HepG2 (cell line): ENCODE measurements around the gene IL17RC. TPM values are rescaled to one million over a fixed set of nuclear protein-coding genes. Genes with fewer than 3 reads are reported as not detected.

Experiments
- HHEX ChIP-seq: IDR thresholded peaks from 2 replicates; pipeline ENCODE4 v1.6.1; 2016; ENCODE audit warnings: control low read depth
- JDP2 ChIP-seq: sonication (generic); formaldehyde crosslinking; IDR thresholded peaks from 2 replicates; pipeline ENCODE4 v1.8.1; 2022; ENCODE audit warnings: missing genetic modification reagents, borderline replicate concordance
- MATR3 ChIP-seq: sonication (generic); formaldehyde crosslinking; IDR thresholded peaks from 2 replicates; pipeline ENCODE4 v1.4.0; 2020; ENCODE audit warnings: missing genetic modification reagents
- NFYB ChIP-seq: sonication (generic); formaldehyde crosslinking; IDR thresholded peaks from 2 replicates; pipeline ENCODE4 v1.4.0; 2020; ENCODE audit warnings: missing genetic modification reagents
- REXO4 ChIP-seq: sonication (generic); formaldehyde crosslinking; IDR thresholded peaks from 2 replicates; pipeline ENCODE4 v1.8.0; 2022; ENCODE audit warnings: missing genetic modification reagents, mild to moderate bottlenecking, borderline replicate concordance
- SP5 ChIP-seq: IDR thresholded peaks from 2 replicates; pipeline ENCODE4 v1.6.1; 2016; ENCODE audit warnings: low read depth, borderline replicate concordance
- SSRP1 ChIP-seq: IDR thresholded peaks from 2 replicates; pipeline ENCODE4 v1.6.1; 2016; ENCODE audit warnings: control low read depth
- TGIF2 ChIP-seq: IDR thresholded peaks from 2 replicates; pipeline ENCODE4 v1.6.1; 2016; ENCODE audit warnings: control low read depth, missing compliant biosample characterization
- YEATS4 ChIP-seq: sonication (generic); formaldehyde crosslinking; IDR thresholded peaks from 2 replicates; pipeline ENCODE4 v1.4.0; 2020; ENCODE audit warnings: missing genetic modification reagents, borderline replicate concordance
- ZNF10 ChIP-seq: sonication (generic); formaldehyde crosslinking; IDR thresholded peaks from 2 replicates; pipeline ENCODE4 v1.4.0; 2020; ENCODE audit warnings: mild to moderate bottlenecking, low read depth, missing genetic modification reagents, borderline replicate concordance
- ZNF138 ChIP-seq: sonication (generic); formaldehyde crosslinking; IDR thresholded peaks from 2 replicates; pipeline ENCODE4 v1.5.0; 2020; ENCODE audit warnings: mild to moderate bottlenecking, low read depth, missing genetic modification reagents
- ZNF180 ChIP-seq: sonication (generic); formaldehyde crosslinking; IDR thresholded peaks from 2 replicates; pipeline ENCODE4 v1.4.0; 2020; ENCODE audit warnings: low read depth, missing genetic modification reagents, borderline replicate concordance
- ZNF264 ChIP-seq: sonication (generic); formaldehyde crosslinking; IDR thresholded peaks from 2 replicates; pipeline ENCODE4 v1.4.0; 2020; ENCODE audit warnings: missing genetic modification reagents
- ZNF33B ChIP-seq: sonication (generic); formaldehyde crosslinking; IDR thresholded peaks from 2 replicates; pipeline ENCODE4 v1.5.1; 2020; ENCODE audit warnings: mild to moderate bottlenecking, missing genetic modification reagents
- ZNF501 ChIP-seq: sonication (generic); formaldehyde crosslinking; IDR thresholded peaks from 2 replicates; pipeline ENCODE4 v1.5.1; 2020; ENCODE audit warnings: mild to moderate bottlenecking, moderate library complexity, missing genetic modification reagents
- ZNF550 ChIP-seq: sonication (generic); formaldehyde crosslinking; IDR thresholded peaks from 2 replicates; pipeline ENCODE4 v1.4.0; 2020; ENCODE audit warnings: mild to moderate bottlenecking, missing genetic modification reagents, borderline replicate concordance
- ZNF605 ChIP-seq: sonication (generic); formaldehyde crosslinking; IDR thresholded peaks from 2 replicates; pipeline ENCODE4 v1.8.0; 2022; ENCODE audit warnings: mild to moderate bottlenecking, missing genetic modification reagents
- ZNF709 ChIP-seq: sonication (generic); formaldehyde crosslinking; IDR thresholded peaks from 2 replicates; pipeline ENCODE4 v1.5.0; 2020; ENCODE audit warnings: mild to moderate bottlenecking, missing genetic modification reagents
- ZSCAN29 ChIP-seq: sonication (generic); formaldehyde crosslinking; conservative IDR thresholded peaks from 2 replicates; pipeline ENCODE4 v1.4.0; 2020; ENCODE audit warnings: mild to moderate bottlenecking, missing genetic modification reagents
- polyA plus RNA-seq, 8 experiments: library from polyadenylated mRNA; depleted of rRNA in 3 of 8; stranded (reverse) in 7 of 8; unstranded in 1 of 8; fragments of >200 nt; fragmentation: Illumina TruSeq in 4 of 8; extraction: Trizol in 4 of 8; gene quantifications; 2 replicates each; pipeline versions ENCODE4 v1.2.1 to v1.2.3, GENCODE V29; 2011 to 2016; ENCODE audit warnings: low read depth in 4 of 8, missing spikeins in 1 of 8, mixed read lengths in 1 of 8; ENCODE audit not compliant: insufficient read depth in 1 of 8
- total RNA-seq, 5 experiments: library from RNA; depleted of rRNA; stranded (reverse); fragments of >200 nt; fragmentation: Illumina TruSeq; extraction: Trizol; gene quantifications; 2 replicates each; pipeline ENCODE4 v1.2.3, GENCODE V29; 2016; ENCODE audit warnings: low read depth in 1 of 5
- TF ChIP-seq, protein P1 (sequence below): sonication (generic); formaldehyde crosslinking; IDR thresholded peaks from 2 replicates; pipeline ENCODE4 v1.4.0; 2020; ENCODE audit warnings: missing genetic modification reagents
- TF ChIP-seq, protein P2 (sequence below): IDR thresholded peaks from 2 replicates; pipeline ENCODE4 v1.6.1; 2016; ENCODE audit warnings: missing compliant biosample characterization, missing genetic modification reagents, borderline replicate concordance
- TF ChIP-seq, protein P3 (sequence below): sonication (generic); formaldehyde crosslinking; IDR thresholded peaks from 2 replicates; pipeline ENCODE4 v1.4.0; 2020; ENCODE audit warnings: mild to moderate bottlenecking, missing genetic modification reagents
- TF ChIP-seq, protein P4 (sequence below): sonication (generic); formaldehyde crosslinking; IDR thresholded peaks from 2 replicates; pipeline ENCODE4 v1.5.1; 2020; ENCODE audit warnings: missing genetic modification reagents, mild to moderate bottlenecking, borderline replicate concordance
- TF ChIP-seq, protein P5 (sequence below): sonication (generic); formaldehyde crosslinking; IDR thresholded peaks from 2 replicates; pipeline ENCODE4 v1.8.0; 2022; ENCODE audit warnings: missing genetic modification reagents, mild to moderate bottlenecking, inconsistent platforms, borderline replicate concordance

The IL17RC gene
- total and polyA plus RNA-seq, 2 of the 13 experiments (the other 11 are each of a cell fraction or from before 2014, with no cell fraction given), result 20.7 to 24.0 TPM

DNA sequence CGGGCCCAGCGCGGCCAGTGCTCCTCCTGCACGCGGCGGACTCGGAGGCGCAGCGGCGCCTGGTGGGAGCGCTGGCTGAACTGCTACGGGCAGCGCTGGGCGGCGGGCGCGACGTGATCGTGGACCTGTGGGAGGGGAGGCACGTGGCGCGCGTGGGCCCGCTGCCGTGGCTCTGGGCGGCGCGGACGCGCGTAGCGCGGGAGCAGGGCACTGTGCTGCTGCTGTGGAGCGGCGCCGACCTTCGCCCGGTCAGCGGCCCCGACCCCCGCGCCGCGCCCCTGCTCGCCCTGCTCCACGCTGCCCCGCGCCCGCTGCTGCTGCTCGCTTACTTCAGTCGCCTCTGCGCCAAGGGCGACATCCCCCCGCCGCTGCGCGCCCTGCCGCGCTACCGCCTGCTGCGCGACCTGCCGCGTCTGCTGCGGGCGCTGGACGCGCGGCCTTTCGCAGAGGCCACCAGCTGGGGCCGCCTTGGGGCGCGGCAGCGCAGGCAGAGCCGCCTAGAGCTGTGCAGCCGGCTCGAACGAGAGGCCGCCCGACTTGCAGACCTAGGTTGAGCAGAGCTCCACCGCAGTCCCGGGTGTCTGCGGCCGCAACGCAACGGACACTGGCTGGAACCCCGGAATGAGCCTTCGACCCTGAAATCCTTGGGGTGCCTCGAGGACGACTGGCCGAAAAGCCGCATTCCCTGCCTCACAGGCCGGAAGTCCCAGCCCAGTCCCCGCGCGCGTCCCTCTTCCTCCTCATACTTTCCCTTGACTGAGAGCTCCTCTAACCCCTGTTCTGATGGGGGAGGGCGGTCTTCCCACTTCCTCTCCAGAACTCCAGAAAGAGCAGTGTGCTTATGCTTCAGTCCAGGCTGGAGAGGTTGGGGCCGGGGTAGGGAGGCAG, 1.4 kb upstream of the IL17RC start (continued):
- TF ChIP-seq ZNF180 (no peak), ZNF605 (CRISPR knock-in tag) (no peak), NFYB (CRISPR knock-in tag) (no peak), HHEX (no peak), MATR3 (CRISPR knock-in tag) (no peak), ZNF138 (CRISPR knock-in tag) (peak; percentile 75; the same call in 1 of the 2 replicates), ZNF264 (CRISPR knock-in tag) (no peak), ZNF501 (CRISPR knock-in tag) (no peak), SP5 (CRISPR knock-in tag) (no peak), ZSCAN29 (CRISPR knock-in tag) (no peak), ZNF550 (CRISPR knock-in tag) (no peak), ZNF33B (no peak), ZNF10 (CRISPR knock-in tag) (no peak), YEATS4 (peak; percentile 72; the same call in 1 of the 2 replicates), JDP2 (CRISPR knock-in tag) (0 out of 2 replicates have a peak, but pooled peaks have one; percentile 7), SSRP1 (CRISPR knock-in tag) (no peak), TGIF2 (CRISPR knock-in tag) (0 out of 2 replicates have a peak, but pooled peaks have one; percentile 30), REXO4 (CRISPR knock-in tag) (no peak), ZNF709 (CRISPR knock-in tag) (peak; percentile 53; the same call in 1 of the 2 replicates)
- TF ChIP-seq, protein P1, sequence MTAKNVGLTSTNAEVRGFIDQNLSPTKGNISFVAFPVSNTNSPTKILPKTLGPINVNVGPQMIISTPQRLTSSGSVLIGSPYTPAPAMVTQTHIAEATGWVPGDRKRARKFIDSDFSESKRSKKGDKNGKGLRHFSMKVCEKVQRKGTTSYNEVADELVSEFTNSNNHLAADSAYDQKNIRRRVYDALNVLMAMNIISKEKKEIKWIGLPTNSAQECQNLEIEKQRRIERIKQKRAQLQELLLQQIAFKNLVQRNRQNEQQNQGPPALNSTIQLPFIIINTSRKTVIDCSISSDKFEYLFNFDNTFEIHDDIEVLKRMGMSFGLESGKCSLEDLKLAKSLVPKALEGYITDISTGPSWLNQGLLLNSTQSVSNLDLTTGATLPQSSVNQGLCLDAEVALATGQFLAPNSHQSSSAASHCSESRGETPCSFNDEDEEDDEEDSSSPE (CRISPR knock-in tag), result peak; percentile 91
- TF ChIP-seq, protein P2, sequence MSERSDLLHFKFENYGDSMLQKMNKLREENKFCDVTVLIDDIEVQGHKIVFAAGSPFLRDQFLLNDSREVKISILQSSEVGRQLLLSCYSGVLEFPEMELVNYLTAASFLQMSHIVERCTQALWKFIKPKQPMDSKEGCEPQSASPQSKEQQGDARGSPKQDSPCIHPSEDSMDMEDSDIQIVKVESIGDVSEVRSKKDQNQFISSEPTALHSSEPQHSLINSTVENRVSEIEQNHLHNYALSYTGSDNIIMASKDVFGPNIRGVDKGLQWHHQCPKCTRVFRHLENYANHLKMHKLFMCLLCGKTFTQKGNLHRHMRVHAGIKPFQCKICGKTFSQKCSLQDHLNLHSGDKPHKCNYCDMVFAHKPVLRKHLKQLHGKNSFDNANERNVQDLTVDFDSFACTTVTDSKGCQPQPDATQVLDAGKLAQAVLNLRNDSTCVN (CRISPR knock-in tag), result 0 out of 2 replicates have a peak, but pooled peaks have one; percentile 41
- TF ChIP-seq, protein P3, sequence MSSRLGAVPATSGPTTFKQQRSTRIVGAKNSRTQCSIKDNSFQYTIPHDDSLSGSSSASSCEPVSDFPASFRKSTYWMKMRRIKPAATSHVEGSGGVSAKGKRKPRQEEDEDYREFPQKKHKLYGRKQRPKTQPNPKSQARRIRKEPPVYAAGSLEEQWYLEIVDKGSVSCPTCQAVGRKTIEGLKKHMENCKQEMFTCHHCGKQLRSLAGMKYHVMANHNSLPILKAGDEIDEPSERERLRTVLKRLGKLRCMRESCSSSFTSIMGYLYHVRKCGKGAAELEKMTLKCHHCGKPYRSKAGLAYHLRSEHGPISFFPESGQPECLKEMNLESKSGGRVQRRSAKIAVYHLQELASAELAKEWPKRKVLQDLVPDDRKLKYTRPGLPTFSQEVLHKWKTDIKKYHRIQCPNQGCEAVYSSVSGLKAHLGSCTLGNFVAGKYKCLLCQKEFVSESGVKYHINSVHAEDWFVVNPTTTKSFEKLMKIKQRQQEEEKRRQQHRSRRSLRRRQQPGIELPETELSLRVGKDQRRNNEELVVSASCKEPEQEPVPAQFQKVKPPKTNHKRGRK (CRISPR knock-in tag), result no peak
- TF ChIP-seq, protein P4, sequence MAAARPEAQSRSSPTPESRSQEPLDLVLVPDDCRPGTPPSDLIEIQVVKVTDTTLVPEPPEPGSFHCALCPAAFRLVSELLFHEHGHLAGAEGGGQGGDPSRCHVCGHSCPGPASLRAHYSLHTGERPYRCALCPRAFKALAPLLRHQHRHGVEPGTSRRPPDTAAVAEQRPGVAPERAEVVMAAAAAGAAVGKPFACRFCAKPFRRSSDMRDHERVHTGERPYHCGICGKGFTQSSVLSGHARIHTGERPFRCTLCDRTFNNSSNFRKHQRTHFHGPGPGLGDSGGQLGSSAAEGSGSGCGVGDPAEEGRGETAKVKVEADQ (CRISPR knock-in tag), result no peak
- TF ChIP-seq, protein P5, sequence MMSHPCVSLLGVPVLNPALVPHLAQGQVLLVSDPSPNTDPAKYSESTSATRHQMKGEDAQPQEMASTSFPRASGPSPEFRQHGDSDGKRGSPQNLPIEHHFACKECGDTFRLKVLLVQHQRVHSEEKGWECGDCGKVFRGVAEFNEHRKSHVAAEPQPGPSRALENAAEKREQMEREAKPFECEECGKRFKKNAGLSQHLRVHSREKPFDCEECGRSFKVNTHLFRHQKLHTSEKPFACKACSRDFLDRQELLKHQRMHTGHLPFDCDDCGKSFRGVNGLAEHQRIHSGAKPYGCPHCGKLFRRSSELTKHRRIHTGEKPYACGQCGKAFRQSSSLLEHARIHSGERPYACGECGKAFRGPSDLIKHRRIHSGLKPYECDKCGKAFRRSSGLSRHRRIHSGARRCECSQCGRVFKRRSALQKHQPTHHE, result no peak; the same call in 1 of the 2 replicates
